Esophagus squamous epithelium (tissue), 4 donors: ENCODE data around the gene C6orf62.
"Not testable (repeated sequence)": the region's sequence is repeated elsewhere in the genome, so short reads cannot be mapped to it uniquely, and the experiment has no call there.

Source experiments
- POLR2A ChIP-seq, 4 donors: fragments of 450-650 bp; IDR thresholded peaks; one replicate each; pipeline ENCODE4 v1.6.1; 2017; ENCODE audit warnings: antibody characterized with exemption in 4 of 4, mild to moderate bottlenecking in 4 of 4, moderate library complexity in 3 of 4
- TF ChIP-seq, protein P1 (sequence below), 6 experiments: fragments of 450-650 bp in 4 of 6; fragments of 200-600 bp in 2 of 6; sonication (generic) in 2 of 6; IDR thresholded peaks; one replicate each; pipeline ENCODE4 v1.5.1; 2016 to 2019; ENCODE audit warnings: antibody characterized with exemption in 6 of 6, mild to moderate bottlenecking in 4 of 6, moderate library complexity in 4 of 6

DNA sequence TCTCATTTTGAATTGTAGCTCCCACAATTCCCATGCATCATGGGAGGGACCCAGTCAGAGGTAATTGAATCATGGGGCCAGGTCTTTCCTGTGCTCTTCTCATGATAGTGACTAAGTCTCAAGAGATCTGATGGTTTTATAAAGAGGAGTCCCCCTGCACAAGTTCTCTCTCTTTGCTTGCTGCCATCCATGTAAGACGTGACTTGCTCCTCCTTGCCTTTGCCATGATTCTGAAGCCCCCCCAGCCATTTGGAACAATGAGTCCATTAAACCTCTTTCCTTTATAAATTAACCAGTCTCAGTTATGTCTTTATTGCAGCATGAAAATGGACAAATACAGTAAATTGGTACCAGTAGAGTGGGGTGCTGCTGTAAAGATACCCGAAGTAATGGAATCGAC, 11.7 kb upstream of the C6orf62 start:
- not testable (repeated sequence) for TF ChIP-seq POLR2A (IDR thresholded peaks at IDR 0.05)
- TF ChIP-seq, protein P1, sequence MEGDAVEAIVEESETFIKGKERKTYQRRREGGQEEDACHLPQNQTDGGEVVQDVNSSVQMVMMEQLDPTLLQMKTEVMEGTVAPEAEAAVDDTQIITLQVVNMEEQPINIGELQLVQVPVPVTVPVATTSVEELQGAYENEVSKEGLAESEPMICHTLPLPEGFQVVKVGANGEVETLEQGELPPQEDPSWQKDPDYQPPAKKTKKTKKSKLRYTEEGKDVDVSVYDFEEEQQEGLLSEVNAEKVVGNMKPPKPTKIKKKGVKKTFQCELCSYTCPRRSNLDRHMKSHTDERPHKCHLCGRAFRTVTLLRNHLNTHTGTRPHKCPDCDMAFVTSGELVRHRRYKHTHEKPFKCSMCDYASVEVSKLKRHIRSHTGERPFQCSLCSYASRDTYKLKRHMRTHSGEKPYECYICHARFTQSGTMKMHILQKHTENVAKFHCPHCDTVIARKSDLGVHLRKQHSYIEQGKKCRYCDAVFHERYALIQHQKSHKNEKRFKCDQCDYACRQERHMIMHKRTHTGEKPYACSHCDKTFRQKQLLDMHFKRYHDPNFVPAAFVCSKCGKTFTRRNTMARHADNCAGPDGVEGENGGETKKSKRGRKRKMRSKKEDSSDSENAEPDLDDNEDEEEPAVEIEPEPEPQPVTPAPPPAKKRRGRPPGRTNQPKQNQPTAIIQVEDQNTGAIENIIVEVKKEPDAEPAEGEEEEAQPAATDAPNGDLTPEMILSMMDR (IDR thresholded peaks at IDR 0.05), result not testable (repeated sequence)
